Caki2 (cell line): ENCODE results near the gene LIG3. TPM values are rescaled to one million over a fixed set of nuclear protein-coding genes. Genes with fewer than 3 reads are reported as not detected.
A peak's percentile ranks its signal among the peaks of the same experiment; 100 is the strongest.
"Not testable (repeated sequence)": the region's sequence is repeated elsewhere in the genome, so short reads cannot be mapped to it uniquely, and the experiment has no call there.

Experiments
- DNase-seq: peaks from one replicate; pipeline ENCODE4 v3.0.0-alpha.2; 2015; ENCODE audit warnings: low read depth
- in situ Hi-C: cut with HindIII; loops from 2 replicates; pipeline ENCODE4 v1.10.0; 2016; ENCODE audit warnings: low sequenced_read_pairs, low pct_unique_long_range_greater_than_20kb, mixed read lengths
- total RNA-seq: library from RNA; depleted of rRNA; stranded (reverse); fragments of >200 nt; shearing (Covaris generic); gene quantifications from 2 replicates; pipeline ENCODE4 v1.2.3, GENCODE V29; 2014; ENCODE audit warnings: low replicate concordance; rRNA removed

The LIG3 gene
- total RNA-seq: 42.1 and 83.6 TPM in 2 replicates

DNA sequence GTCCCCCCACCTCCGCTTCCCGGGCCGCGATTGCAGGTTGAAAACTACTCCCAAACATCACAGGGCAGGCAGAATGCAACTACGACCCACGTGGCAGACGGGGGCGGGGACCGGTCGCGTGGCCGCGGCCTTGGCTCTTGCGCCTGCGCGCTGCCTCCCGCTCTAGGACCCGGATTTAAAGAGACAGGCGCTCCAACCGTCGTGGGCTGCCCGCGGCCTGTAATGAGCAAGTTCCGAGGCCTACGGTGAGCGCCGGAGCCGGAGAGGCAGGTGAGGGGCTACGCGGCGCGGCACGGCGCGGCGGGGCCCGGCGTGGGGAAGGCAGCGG is at the start of gene LIG3:
LIG3 (plus strand) TSS at position 160 of the 328 bp plus-strand sequence. CDS start 2,494 bp downstream, outside the sequence.
- in situ Hi-C loops: no loop called here
- peak; percentile 92 for DNase-seq

DNA sequence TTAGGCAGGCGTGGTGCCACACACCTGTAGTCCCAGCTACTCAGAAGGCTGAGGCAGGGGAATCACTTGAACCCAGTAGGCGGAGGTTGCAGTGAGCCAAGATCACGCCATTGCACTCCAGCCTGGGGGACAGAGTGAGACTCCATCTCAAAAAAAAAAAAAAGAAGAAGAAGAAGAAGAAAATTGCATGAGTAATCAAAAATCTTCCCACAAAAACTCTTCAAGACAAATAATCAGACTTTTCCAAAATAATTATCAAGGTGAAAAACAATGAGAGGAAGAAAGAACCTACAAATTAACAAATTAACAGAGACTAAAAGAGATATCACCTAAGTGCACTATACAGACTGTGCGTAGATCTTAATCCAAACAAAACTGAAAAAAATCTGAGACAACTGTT is 29.5 kb upstream of the LIG3 start:
- DNase-seq, in situ Hi-C loops: not testable (repeated sequence)

DNA sequence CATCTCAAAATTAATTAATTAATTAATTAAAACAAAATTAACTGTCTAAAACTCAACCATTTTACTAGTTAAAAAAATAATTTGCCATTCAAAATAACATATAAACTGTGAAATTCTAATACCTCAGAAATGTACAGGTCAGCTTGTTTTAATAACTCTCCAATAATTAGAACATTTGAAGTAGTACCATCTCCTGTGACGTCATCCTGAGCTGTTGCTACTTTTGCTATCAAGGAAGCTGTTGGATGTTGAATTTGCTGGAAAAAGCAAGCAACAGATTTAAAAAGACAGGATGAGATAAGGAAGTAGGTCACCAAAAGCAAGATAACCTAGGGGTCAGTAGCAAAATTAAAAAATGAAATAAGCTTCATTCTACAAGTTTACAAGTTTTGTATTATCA is 21.9 kb upstream of the LIG3 start:
- in situ Hi-C loops: no loop called here

DNA sequence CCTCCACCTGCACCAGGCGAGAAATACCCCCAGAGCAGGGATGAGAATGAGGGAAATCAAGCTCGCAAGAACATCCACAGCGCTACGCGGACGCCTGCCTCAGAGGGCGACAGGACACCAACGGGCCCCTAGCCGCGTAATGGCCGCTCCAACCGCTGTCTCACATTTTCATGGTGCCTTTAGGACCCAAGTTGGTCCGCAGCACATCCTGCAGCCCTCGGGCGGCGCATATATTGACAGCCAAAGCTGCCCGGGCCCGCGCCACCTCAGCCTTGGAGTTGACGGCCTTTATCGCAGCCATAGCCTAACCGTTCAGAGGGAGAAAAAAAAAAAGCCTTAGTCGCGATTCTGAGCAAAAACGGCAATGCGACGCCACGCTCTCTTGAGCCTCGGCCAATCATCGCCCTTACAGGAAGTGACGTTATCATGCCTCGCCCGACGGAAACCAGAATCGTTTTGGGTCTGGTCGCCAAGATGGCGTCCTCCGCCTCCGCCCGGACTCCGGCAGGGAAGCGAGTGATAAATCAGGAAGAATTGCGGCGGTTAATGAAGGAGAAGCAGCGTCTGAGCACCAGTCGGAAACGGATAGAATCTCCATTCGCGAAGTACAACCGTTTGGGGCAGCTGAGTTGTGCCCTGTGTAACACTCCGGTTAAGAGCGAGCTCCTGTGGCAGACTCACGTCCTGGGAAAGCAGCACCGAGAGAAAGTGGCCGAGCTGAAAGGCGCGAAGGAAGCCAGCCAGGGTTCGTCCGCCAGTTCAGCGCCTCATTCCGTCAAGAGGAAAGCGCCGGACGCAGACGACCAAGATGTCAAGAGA is 19.0 kb upstream of the LIG3 start, which contains the start of the genes CCT6B and ZNF830:
CCT6B (minus strand) TSS at position 368 of the 819 bp plus-strand sequence; CDS start at position 301, 67 bp downstream.
ZNF830 (plus strand) TSS at position 448 of the 819 bp plus-strand sequence; CDS start at position 475, 27 bp downstream.
- in situ Hi-C loops: no loop called here
- DNase-seq: peak; percentile 89

More for the DNA sequence above, 21.9 kb upstream of the LIG3 start:
- DNase-seq: no peak

DNA sequence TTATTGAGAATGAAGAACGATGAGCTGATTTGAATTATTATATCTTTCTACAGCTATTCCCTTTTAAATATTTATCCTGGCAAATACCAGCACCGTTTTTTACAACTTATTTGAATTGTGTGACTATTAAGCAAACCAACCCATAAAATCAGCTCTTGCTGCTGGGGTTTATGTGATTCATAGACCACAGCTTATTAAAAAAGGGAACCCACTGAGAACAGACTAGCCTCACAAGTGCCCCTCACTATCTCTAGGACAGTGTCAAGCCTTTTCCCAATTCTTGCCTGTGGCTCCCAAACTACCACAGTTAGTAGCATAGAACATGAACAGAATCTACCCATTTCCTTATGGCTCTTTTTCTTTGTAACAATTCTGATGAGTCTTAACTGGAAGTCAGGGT is 6.1 kb upstream of the LIG3 start:
- DNase-seq: no peak
- in situ Hi-C loops: no loop called here

DNA sequence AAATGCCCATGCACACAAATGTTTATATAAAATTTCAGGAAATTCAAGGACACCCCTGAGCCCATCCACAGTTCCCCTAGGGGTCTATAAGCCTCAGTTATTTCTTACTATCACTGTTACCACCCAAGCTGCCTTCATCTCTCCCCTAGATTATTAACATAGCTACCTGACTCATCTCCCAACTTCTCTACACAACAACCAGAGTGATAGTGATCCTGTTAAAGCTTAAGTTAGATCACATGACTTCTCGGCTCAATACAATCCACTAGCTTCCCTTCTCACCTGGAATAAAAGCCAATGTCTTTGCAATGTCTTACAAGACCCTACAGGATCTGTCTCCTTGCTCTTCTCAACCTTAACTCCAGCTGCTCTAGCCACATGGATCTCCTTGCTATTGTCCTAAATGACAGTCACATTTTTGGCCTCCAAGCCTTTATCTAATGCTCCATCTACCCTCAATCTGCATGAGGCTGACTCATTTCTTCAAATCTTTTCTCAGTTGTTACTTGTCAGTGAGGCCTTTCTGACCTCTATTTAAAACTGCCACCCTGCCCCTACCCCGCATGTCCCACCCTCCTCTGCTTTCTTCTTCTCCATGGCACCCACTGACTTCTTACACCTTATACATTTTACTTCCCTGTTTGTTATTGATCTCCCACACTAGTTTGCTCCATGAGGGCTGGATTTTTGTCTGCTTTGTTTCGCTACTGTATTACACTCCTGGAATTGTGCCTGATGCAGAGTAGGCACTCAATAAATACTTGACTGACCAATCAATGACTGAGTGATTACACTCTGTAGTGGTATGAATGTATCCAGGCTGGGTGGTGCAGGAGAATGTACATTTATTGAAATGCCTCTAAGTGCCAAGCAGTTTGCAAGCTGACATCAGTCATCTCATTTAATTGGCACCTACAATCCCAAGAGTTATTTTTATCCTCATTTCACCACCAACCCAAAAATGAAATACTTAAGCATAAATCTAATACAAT is 5.2 kb upstream of the LIG3 start:
- in situ Hi-C loops: no loop called here
- no peak for DNase-seq

DNA sequence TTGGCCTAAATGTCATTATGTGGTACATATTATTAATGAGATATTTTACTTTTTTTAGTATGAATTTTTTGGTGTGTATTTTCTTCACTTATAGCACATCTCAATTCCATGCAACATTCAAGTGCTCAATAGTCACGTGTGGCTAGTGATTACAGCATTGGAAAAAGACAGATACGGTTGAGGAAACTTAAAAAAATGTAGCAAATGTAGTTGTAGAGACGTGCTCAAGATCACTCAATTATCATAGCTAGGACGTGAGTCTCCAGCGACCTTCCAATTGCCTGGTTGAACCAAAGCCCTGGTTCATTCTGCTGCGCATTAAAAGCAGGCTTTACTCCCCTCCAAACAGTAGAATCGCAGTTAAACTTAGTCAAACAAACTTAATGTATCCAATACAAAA is 1.2 kb upstream of the LIG3 start:
- DNase-seq: no peak
- in situ Hi-C loops: no loop called here

DNA sequence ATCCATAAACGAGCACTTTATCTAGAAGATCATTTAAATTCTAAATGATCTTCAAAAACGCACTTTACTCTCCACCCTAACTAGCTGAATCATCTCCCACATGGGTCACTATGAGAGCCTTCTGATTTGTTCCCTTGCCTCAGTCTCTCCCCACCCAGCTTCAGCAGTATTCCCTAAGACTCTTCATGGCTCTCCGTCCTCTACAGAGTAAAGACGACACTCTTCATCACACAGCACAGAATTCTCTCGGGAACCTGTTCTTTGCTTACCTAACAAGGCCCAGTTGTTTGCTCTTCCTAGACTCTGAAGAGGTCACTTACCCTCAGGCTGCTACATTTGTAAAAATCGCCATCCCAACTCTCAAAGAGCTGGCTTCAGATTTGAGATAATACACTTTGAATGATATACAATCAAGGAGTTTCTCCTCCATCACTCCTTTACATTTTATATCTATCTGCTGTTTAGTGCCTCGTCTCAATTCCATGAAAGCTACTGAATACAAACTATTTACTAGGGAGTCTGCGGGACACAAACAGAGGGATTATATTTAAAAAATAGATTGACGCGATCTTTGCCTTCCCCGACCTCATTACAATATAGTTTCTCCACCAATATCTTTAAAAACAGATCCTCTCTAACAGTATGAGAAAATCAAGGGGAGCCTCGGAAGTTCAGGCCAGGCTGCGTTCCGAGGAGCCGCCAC is 511 bp upstream of the LIG3 start:
- in situ Hi-C loops: no loop called here
- DNase-seq: no peak

DNA sequence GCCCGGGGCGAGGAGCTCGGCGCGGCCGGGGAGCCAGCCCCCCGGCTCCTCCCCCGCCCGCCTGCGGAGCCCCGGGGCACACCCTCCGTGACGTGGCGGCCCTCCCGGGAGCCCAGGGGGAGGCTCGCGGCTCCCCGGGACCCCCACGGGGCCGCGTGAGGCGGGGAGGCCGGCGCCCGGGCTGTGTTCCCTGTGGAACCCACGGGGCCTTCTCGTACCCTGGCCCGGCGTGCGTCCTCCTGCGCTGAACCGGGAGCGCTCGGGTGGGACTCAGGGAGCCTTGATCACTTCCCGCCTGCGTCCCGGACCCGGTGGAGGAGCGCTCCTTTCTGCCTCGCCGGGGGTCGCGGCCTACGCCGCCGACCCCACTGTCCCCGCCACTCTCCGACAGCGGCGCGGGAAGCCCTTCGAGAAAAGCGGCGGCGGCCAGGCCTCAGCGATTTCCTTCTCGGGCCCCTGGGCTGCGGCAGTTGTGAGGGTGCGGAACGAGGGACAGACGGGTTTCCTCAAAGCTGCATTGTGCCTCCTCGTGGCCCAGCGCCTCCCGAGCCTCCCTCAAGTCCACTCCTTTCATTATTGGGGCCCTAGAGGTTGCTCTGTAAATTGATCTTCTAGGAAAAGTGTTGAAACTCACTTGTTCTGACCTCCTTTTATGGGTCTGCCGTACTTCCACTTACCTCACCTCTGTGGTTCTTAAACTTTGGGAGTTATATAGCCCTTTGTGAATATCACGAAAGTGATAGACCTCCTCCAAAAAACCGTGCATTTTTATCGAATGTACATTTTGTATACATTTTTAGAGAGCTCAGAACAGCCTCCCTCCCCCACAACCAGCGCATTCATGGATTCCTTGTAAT is 597 bp downstream of the LIG3 start:
- in situ Hi-C loops: no loop called here
- DNase-seq: peak; percentile 73

DNA sequence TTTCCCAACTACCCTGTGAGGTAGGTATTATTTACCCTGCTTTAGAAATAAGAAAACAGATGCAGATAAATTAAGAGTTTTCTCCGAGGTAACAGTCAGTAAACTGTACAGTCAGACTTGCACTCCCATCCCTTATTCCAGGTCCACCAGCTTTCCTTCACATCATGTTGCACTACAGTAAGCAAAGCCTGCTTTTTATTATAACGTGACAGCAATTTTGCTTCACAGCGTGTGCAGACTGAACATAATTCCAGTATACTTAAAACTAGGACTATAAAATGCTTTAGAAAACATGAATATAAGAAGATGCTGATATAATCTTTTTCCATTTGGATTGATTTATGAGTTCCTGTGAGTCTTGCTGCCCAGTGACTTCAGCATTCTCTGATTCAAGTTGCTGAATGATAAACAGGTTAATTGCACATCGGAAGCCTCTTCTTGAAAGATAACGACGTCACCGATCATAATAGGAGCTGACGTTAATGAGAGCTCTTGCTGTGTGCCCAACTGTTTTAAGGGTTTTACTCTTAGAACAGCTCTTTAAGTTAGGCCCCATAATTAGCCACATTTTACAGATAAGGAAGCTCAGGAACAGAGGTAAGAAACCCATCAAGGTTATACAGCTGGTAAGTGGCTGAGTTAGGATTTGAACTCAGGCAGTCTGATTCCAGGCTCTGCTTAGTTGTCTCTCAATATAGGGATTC is 1.4 kb downstream of the LIG3 start:
- DNase-seq: no peak
- in situ Hi-C loops: no loop called here

DNA sequence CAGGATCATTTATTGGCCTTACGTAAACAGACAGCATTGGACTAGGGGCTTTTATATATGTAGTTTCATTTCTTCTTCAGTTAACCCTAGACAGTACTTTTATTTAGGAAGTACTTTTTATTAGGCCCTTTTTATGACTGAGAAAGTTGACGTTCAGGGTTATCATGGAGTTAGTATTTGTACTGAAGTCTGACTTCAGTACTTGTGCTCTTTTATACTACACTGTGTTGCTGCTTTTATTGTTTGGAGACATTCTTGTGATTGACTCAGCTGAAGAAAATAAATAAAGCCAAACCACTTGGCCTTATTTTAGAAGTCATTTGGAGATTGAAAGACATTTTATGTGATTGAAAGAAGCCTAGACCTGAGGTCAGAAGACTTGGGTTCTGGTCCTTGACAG is 6.9 kb downstream of the LIG3 start:
- in situ Hi-C loops: no loop called here

DNA sequence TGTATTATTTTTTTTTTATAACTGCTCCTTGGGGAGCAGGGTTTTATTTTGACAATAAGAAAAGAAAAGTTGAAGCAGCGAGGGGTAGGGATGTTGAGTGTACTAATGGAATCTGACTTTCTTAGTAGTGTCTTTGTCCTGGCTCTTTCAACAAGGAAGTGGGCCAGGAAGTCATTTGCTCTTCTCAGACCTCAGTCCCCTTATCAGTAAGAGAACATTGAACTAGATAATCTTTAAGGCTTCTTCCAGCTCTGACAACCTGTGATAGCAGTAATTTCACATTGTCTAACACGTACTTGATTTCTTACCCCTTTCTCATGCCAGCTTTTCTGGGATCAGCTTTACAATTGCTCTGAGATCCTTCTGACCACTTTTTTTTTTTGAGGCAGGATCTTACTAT is 8.3 kb downstream of the LIG3 start:
- in situ Hi-C loops: no loop called here
- DNase-seq: no peak

More for the DNA sequence above, 6.9 kb downstream of the LIG3 start:
- DNase-seq: no peak

DNA sequence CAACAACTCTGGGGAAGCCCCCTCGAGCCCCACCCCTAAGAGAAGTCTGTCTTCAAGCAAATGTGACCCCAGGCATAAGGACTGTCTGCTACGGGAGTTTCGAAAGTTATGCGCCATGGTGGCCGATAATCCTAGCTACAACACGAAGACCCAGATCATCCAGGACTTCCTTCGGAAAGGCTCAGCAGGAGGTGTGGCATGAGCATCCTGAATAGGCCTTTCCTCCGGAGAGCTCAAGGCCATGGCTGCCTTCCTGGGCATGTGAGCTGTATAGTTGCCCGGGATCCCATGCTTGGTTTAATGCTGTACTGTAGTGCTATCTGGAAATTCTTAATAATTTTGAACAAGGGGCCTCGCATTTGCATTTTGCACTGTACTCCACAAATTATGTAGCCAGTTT is 9.2 kb downstream of the LIG3 start:
- in situ Hi-C loops: no loop called here
- no peak for DNase-seq

DNA sequence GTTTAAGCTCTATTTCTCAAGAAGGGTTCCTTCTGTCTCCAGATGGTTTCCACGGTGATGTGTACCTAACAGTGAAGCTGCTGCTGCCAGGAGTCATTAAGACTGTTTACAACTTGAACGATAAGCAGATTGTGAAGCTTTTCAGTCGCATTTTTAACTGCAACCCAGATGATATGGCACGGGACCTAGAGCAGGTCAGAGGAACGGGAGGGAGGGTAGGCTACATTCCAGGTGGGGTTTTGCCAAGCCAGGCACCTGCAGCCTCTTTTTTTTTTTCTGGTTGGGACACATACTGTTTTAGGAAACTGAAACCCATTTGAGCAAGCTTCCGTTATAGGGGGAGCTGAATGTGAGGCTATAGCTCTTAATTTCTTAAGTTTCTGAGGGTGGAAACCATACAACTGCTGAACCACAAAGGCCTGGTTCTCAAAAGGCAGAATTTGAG is 10.6 kb downstream of the LIG3 start:
- DNase-seq: no peak
- in situ Hi-C loops: no loop called here

DNA sequence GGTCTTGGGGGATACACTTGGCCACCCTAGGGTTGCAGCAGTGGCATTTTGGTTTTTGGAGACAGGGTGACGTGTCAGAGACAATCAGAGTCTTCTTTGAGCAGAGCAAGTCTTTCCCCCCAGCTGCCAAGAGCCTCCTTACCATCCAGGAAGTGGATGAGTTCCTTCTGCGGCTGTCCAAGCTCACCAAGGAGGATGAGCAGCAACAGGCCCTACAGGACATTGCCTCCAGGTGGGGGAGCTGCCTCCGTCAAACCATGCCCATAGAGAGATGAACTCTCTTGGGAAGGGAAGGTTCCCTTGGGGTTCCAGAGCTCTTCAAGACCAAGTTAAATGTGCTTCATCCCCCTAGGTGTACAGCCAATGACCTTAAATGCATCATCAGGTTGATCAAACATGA is 11.3 kb downstream of the LIG3 start:
- in situ Hi-C loops: no loop called here
- no peak for DNase-seq

DNA sequence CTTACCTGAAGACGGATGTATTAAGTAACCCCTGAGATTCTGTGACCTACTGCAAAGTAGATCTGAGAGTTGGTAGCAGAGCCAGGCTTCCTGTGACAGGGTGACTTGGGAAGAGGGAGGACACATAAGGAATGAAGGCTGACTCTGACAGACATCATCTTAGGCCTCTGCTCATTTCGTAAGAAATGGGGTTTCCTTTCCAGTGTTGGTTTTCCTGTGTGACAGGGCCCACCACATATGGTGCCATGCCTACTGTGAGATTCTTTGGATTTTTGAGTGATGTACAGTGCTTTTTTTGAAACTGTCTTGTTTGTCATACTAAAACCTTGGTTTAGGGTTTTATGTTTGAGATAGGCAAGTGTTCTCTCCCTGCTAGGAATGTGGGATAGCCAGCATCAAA is 12.7 kb downstream of the LIG3 start:
- in situ Hi-C loops: no loop called here
- no peak for DNase-seq
